ENCODE data around the gene MASP1. TPM values are rescaled to one million over a fixed set of nuclear protein-coding genes. Genes with fewer than 3 reads are reported as not detected.

Gene MASP1
- total and polyA plus RNA-seq, 2 of the 4 experiments (the other 2 are of a cell fraction): 13.1 to 16.2 TPM

DNA sequence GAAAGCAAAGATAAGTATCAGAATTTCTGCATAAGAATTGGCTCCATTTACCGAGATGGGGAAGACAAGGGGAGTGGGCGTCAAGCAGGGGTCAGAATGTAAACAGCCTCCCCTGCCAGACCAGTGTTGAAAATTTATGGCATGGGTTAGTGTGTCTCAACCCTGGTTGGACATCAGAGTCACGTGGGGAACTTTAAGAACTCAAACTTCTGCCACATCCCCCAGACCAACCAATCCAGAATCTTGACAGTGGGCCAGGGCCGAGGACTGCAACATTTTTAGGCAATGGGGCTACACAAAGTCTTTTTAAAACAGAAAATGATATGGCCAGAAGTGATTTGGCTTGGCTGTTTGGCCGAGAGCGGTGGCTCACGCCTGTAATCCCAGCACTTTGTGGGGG lies 14.3 kb upstream of the MASP1 start:
- H4K20me1 ChIP-seq (ENCODE audit: insufficient read depth, low read length): no peaks in the 10 kb centered on the region
- in situ Hi-C loops (cut with MboI; ENCODE audit: low sequenced_read_pairs): no loop called here
- no peak overlapping the region for H3K14ac ChIP-seq (replicated peaks; ENCODE audit: low read depth, low read length)
- dilution Hi-C loops (cut with HindIII; ENCODE audit: low sequenced_read_pairs, unreplicated experiment): loop anchor here (25.0 kb wide), 1 partner anchor 381 kb away; no protein-coding TSS in a partner anchor
- ATAC-seq (ENCODE audit: low read depth) (no peak), DNase-seq (no peak)
- peaks cover 2% of the 10 kb centered on the region; the same call in 1 of the 2 replicates for H3K9me3 ChIP-seq (ENCODE audit: control insufficient read depth, insufficient read depth, low read length)
- H3K27ac ChIP-seq (ENCODE audit: insufficient read depth, low read length): no peak overlapping the region
- H2AFZ ChIP-seq (replicated peaks; ENCODE audit: low read length, poor library complexity): no peak overlapping the region
- no peak overlapping the region for H2AK9ac ChIP-seq (replicated peaks; ENCODE audit: low read depth, low read length, poor library complexity)
- ChIA-PET POLR2A (ENCODE audit: unreplicated experiment) (no interaction called here), CTCF (no interaction called here)
- H3K4me1 ChIP-seq (ENCODE audit: control insufficient read depth, insufficient read depth, low read length): no peaks in the 10 kb centered on the region
- no peak overlapping the region for H3K4me2 ChIP-seq (ENCODE audit: low read depth, low read length)
- no peak overlapping the region for H2BK120ac ChIP-seq (ENCODE audit: low read depth, low read length)
- no peaks in the 10 kb centered on the region for H3K36me3 ChIP-seq (ENCODE audit: control insufficient read depth, insufficient read depth, low read length)
- no peaks in the 10 kb centered on the region for H3K79me1 ChIP-seq (ENCODE audit: low read depth in 1 of 2, low read length in 2 of 2)
- intact Hi-C loops (cut with micrococcal nuclease): no loop called here
- TF ChIP-seq CEBPB (IDR thresholded peaks at IDR 0.05; ENCODE audit: low read depth, low read length) (no peak), NFE2L2 (IDR thresholded peaks at IDR 0.05; ENCODE audit: low read depth, low read length) (no peak), SMC3 (IDR thresholded peaks at IDR 0.05; ENCODE audit: low read depth, low read length) (no peak), BHLHE40 (IDR thresholded peaks at IDR 0.05; ENCODE audit: low read depth, low read length) (no peak), CTCF (conservative IDR thresholded peaks at IDR 0.05; ENCODE audit: low read depth, low read length) (no peak), POLR2A (IDR thresholded peaks at IDR 0.05; ENCODE audit: low read depth, low read length) (no peak), FOS (IDR thresholded peaks at IDR 0.05; ENCODE audit: low read depth, low read length) (no peak), MXI1 (IDR thresholded peaks at IDR 0.05; ENCODE audit: borderline replicate concordance, low read depth, low read length) (no peak)
- TF ChIP-seq, protein P1, sequence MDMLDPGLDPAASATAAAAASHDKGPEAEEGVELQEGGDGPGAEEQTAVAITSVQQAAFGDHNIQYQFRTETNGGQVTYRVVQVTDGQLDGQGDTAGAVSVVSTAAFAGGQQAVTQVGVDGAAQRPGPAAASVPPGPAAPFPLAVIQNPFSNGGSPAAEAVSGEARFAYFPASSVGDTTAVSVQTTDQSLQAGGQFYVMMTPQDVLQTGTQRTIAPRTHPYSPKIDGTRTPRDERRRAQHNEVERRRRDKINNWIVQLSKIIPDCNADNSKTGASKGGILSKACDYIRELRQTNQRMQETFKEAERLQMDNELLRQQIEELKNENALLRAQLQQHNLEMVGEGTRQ (IDR thresholded peaks at IDR 0.05; ENCODE audit: low read depth, low read length): no peak
- TF ChIP-seq, protein P2, sequence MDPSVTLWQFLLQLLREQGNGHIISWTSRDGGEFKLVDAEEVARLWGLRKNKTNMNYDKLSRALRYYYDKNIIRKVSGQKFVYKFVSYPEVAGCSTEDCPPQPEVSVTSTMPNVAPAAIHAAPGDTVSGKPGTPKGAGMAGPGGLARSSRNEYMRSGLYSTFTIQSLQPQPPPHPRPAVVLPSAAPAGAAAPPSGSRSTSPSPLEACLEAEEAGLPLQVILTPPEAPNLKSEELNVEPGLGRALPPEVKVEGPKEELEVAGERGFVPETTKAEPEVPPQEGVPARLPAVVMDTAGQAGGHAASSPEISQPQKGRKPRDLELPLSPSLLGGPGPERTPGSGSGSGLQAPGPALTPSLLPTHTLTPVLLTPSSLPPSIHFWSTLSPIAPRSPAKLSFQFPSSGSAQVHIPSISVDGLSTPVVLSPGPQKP (IDR thresholded peaks at IDR 0.05; ENCODE audit: borderline replicate concordance, low read depth, low read length): no peak
- H3K27me3 ChIP-seq (ENCODE audit: control insufficient read depth, insufficient read depth, low read length): peaks cover 2% of the 10 kb centered on the region; the same call in 1 of the 2 replicates
- no peak overlapping the region for H2AK5ac ChIP-seq (ENCODE audit: low read depth, low read length)
- no peaks in the 10 kb centered on the region for H3K9me1 ChIP-seq (ENCODE audit: insufficient read depth, low read length)
- no peak overlapping the region for H3K18ac ChIP-seq (ENCODE audit: low read depth, low read length)
- H2BK20ac ChIP-seq (ENCODE audit: low read depth, low read length): no peak overlapping the region
- no peak overlapping the region for H4K5ac ChIP-seq (ENCODE audit: low read depth, low read length)
- no CpG with 5 or more reads among the region's 7 CpGs for WGBS, 2 experiments (ENCODE audit: extremely low coverage in 2 of 2, insufficient read length in 1 of 2)
- H2BK5ac ChIP-seq (ENCODE audit: low read depth, low read length, poor library complexity, severe bottlenecking): no peak overlapping the region
- no peak overlapping the region for H3K23ac ChIP-seq (ENCODE audit: low read depth, low read length)
- H3K56ac ChIP-seq (ENCODE audit: extremely low read depth, insufficient read depth, low read length): no peak overlapping the region
- BruUV-seq (replicated peaks): no TSS peak
- no peak overlapping the region for H3K9ac ChIP-seq (ENCODE audit: low read depth, low read length)
- H2BK15ac ChIP-seq (ENCODE audit: low read depth, low read length): no peak overlapping the region
- H4K91ac ChIP-seq (ENCODE audit: insufficient read depth, low read depth, low read length): no peak overlapping the region
- H4K8ac ChIP-seq (ENCODE audit: low read depth in 2 of 2, low read length in 2 of 2): no peak overlapping the region
- H3K4ac ChIP-seq (ENCODE audit: low read depth, low read length): no peak overlapping the region
- no peak overlapping the region for H3K4me3 ChIP-seq (ENCODE audit: insufficient read depth, low read depth, low read length)

All from IMR-90 (cell line).